Choroid plexus epithelial cell (primary cell): Measurements from ENCODE around the gene SLC47A2.
A peak's percentile ranks its signal among the peaks of the same experiment; 100 is the strongest.

Experiments
- DNase-seq: peaks from one replicate; pipeline ENCODE4 v3.0.0-alpha.2; 2010; ENCODE audit warnings: low read depth
- H3K4me3 ChIP-seq: 2 replicates; pipeline ENCODE4 v1.5.1; 2011; ENCODE audit warnings: low read depth, mild to moderate bottlenecking, control low read depth, low read length, moderate library complexity
- CTCF ChIP-seq: conservative IDR thresholded peaks from 2 replicates; pipeline ENCODE4 v1.5.1; 2011; ENCODE audit warnings: low read depth, mild to moderate bottlenecking, control low read depth, inconsistent platforms, low read length, moderate library complexity

SLC47A2 gene

DNA sequence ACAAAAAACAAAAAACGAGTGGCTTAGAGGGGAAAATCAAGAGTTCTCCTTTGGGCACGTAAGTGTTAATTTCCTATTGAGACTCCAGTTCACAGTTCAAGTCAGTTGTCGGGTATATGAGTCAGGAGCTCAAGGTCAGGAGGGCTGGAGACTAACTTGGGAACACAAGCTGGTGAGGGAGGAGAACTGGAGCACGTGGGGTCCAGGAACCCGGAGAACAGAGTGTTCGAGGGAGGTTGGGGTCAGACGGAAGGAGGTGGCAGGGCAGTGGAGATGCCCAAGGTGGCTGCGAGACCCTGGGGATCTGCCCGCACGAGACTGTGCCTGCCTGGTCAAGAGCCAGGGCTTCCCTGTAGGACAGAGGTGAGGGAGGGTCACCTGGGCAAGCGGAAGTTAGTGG lies 19.7 kb upstream of the SLC47A2 start:
- no peak overlapping the region for H3K4me3 ChIP-seq
- DNase-seq: no peak
- TF ChIP-seq CTCF: no peak

DNA sequence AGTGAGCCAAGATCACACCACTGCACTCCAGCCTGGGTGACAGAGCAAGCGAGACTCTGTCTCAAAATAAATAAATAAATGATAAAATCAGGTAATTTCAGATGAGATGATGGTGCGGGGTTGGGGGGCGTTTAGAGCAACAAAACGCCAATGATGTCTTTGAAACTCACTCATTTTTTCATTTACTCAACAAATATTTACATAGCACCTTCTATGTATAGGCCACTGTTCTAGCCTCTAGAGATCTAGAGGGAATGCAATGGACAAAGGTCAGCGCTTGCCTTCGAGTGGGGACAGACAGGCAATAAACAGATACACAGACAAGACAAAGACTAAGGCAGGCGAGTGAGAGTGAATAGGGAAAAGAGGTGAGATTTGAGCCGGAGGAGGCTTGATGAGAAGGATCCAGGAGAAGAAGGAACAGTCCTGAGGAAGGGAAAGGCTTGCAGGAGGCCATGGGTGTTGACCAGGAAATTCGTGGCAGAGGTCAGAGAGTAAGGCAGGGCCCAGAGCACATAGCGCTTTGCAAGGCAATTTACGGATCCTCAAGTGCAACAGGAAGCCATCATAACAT lies 17.7 kb upstream of the SLC47A2 start:
- no peak for TF ChIP-seq CTCF
- no peak for DNase-seq
- no peak overlapping the region for H3K4me3 ChIP-seq

DNA sequence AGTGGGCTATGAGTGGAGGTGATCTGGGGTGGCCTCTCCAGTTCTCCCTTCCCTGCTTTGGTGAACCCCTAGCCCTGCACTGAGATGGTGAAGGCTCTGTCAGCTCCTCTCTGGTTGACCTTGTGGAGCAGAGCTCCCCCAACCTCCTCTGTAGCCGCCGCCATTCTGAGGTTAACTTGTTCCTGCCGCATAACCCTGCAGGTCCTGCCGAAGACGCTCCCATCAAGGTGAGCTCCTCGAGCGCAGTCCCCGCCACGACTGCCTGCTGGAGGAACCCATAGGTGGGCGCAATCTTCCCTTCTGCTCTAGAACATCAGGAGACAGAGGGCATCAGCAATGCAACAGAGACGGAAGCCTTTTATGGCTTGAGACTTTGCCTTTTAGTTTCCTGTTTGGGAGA lies 15.2 kb upstream of the SLC47A2 start:
- DNase-seq: no peak
- TF ChIP-seq CTCF: no peak
- no peak overlapping the region for H3K4me3 ChIP-seq

DNA sequence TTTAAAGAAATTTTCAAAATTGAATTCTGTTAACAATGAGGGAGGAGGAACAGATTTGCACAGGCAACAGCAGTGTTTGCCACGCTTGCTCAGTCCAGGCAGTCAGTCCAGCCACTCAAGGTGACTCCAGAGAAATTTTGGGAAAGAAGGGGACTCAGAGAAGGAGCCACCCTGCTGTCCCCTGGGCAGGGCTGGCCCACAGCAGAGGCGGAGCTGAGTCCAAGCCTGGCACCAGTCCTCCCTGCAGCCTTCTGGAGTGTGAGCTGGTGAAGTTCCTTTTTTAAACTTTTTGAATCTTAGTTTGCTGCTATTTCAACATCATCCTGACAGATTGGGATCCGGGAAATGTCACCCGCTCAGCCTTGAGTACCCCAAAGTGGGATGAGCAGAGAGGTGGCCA lies 14.5 kb upstream of the SLC47A2 start:
- no peak for DNase-seq
- no peak for TF ChIP-seq CTCF
- no peak overlapping the region for H3K4me3 ChIP-seq

DNA sequence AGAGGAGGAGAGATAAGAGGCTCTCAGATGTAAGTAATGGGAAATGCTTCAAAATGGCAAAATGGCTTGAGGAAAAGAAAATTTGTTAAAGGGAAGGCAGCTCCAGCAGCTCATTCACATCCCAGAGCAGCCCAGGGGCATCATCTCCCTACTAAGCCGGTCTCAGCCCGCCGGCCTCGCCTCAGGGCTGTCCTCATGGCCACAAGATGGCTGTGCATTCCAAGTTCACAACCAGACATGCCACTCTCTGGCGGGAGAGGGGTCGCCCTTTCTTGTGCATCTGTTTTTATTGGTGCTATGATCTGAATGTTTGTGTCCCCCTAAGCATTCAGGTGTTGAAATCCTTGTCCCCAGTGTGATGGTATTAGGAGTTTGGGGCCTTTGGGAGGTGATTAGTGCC lies 13.5 kb upstream of the SLC47A2 start:
- H3K4me3 ChIP-seq: no peak overlapping the region
- TF ChIP-seq CTCF: no peak
- DNase-seq: no peak

- H3K4me3 ChIP-seq: no peak overlapping the region
- no peak for TF ChIP-seq CTCF
- DNase-seq: peak; percentile 77
These were observed 11.7 kb upstream of the SLC47A2 start for GRCh38 chr17:19728084-19728495.

GRCh38 chr17:19727501-19728078 lies 11.2 kb upstream of the SLC47A2 start:
- DNase-seq: peak; percentile 94
- no peak for TF ChIP-seq CTCF
- H3K4me3 ChIP-seq: no peak overlapping the region
